ENCODE data around the gene VNN1.

Gene VNN1

GRCh38 chr6:132673376-132674094 lies 40.3 kb downstream of the VNN1 start:
- H3K27ac ChIP-seq (ENCODE audit: low read depth, low read length) = no peak overlapping the region
- H3K4me1 ChIP-seq (ENCODE audit: control insufficient read depth, insufficient read depth, low read length) = no peaks in the 10 kb centered on the region
- H3K4me3 ChIP-seq (ENCODE audit: low read depth, low read length) = no peak overlapping the region
- H3K9me3 ChIP-seq (ENCODE audit: control insufficient read depth, insufficient read depth, low read depth, low read length) = no peaks in the 10 kb centered on the region
- no peaks in the 10 kb centered on the region for H3K36me3 ChIP-seq (ENCODE audit: control insufficient read depth, insufficient read depth, low read length)
- no peaks in the 10 kb centered on the region for H3K27me3 ChIP-seq (ENCODE audit: control insufficient read depth, insufficient read depth, low read length)
- no peak overlapping the region for H3K9ac ChIP-seq (ENCODE audit: low read length)

- Histone ChIP-seq H3K9me3 (ENCODE audit: control insufficient read depth, insufficient read depth, low read depth, low read length) (no peaks in the 10 kb centered on the region), H3K36me3 (ENCODE audit: control insufficient read depth, insufficient read depth, low read length) (no peaks in the 10 kb centered on the region), H3K27ac (ENCODE audit: low read depth, low read length) (no peak overlapping the region), H3K4me3 (ENCODE audit: low read depth, low read length) (no peak overlapping the region), H3K9ac (ENCODE audit: low read length) (no peak overlapping the region), H3K4me1 (ENCODE audit: control insufficient read depth, insufficient read depth, low read length) (no peaks in the 10 kb centered on the region), H3K27me3 (ENCODE audit: control insufficient read depth, insufficient read depth, low read length) (no peaks in the 10 kb centered on the region)
Measured at GRCh38 chr6:132671295-132671694, 42.6 kb downstream of the VNN1 start.

- H3K9ac ChIP-seq (ENCODE audit: low read length) = no peak overlapping the region
- H3K9me3 ChIP-seq (ENCODE audit: control insufficient read depth, insufficient read depth, low read depth, low read length) = no peaks in the 10 kb centered on the region
- no peak overlapping the region for H3K27ac ChIP-seq (ENCODE audit: low read depth, low read length)
- H3K36me3 ChIP-seq (ENCODE audit: control insufficient read depth, insufficient read depth, low read length) = no peaks in the 10 kb centered on the region
- H3K27me3 ChIP-seq (ENCODE audit: control insufficient read depth, insufficient read depth, low read length) = no peaks in the 10 kb centered on the region
- H3K4me1 ChIP-seq (ENCODE audit: control insufficient read depth, insufficient read depth, low read length) = no peaks in the 10 kb centered on the region
- no peak overlapping the region for H3K4me3 ChIP-seq (ENCODE audit: low read depth, low read length)
Measured at GRCh38 chr6:132669690-132670291, 44.1 kb downstream of the VNN1 start.

GRCh38 chr6:132666118-132666517 lies 47.7 kb downstream of the VNN1 start:
- Histone ChIP-seq H3K9ac (ENCODE audit: low read length) (no peak overlapping the region), H3K4me1 (ENCODE audit: control insufficient read depth, insufficient read depth, low read length) (no peaks in the 10 kb centered on the region), H3K36me3 (ENCODE audit: control insufficient read depth, insufficient read depth, low read length) (no peaks in the 10 kb centered on the region), H3K4me3 (ENCODE audit: low read depth, low read length) (no peak overlapping the region), H3K27me3 (ENCODE audit: control insufficient read depth, insufficient read depth, low read length) (no peaks in the 10 kb centered on the region), H3K9me3 (ENCODE audit: control insufficient read depth, insufficient read depth, low read depth, low read length) (0 out of 2 replicates have a peak, but pooled peaks cover 5% of the 10 kb centered on the region), H3K27ac (ENCODE audit: low read depth, low read length) (0 out of 2 replicates have a peak overlapping the region, but pooled peaks have one; percentile 9)

- no peak overlapping the region for H3K27ac ChIP-seq (ENCODE audit: low read depth, low read length)
- H3K4me1 ChIP-seq (ENCODE audit: control insufficient read depth, insufficient read depth, low read length) = no peaks in the 10 kb centered on the region
- H3K9ac ChIP-seq (ENCODE audit: low read length) = no peak overlapping the region
- peaks cover 5% of the 10 kb centered on the region; the same call in 1 of the 2 replicates for H3K9me3 ChIP-seq (ENCODE audit: control insufficient read depth, insufficient read depth, low read depth, low read length)
- H3K27me3 ChIP-seq (ENCODE audit: control insufficient read depth, insufficient read depth, low read length) = no peaks in the 10 kb centered on the region
- no peak overlapping the region for H3K4me3 ChIP-seq (ENCODE audit: low read depth, low read length)
- no peaks in the 10 kb centered on the region for H3K36me3 ChIP-seq (ENCODE audit: control insufficient read depth, insufficient read depth, low read length)
Measured at GRCh38 chr6:132664309-132665034, 49.4 kb downstream of the VNN1 start.

- no peak overlapping the region for H3K4me3 ChIP-seq (ENCODE audit: low read depth, low read length)
- peaks cover 5% of the 10 kb centered on the region; the same call in 1 of the 2 replicates for H3K9me3 ChIP-seq (ENCODE audit: control insufficient read depth, insufficient read depth, low read depth, low read length)
- no peaks in the 10 kb centered on the region for H3K27me3 ChIP-seq (ENCODE audit: control insufficient read depth, insufficient read depth, low read length)
- H3K27ac ChIP-seq (ENCODE audit: low read depth, low read length) = no peak overlapping the region
- H3K4me1 ChIP-seq (ENCODE audit: control insufficient read depth, insufficient read depth, low read length) = no peaks in the 10 kb centered on the region
- no peaks in the 10 kb centered on the region for H3K36me3 ChIP-seq (ENCODE audit: control insufficient read depth, insufficient read depth, low read length)
- no peak overlapping the region for H3K9ac ChIP-seq (ENCODE audit: low read length)
Measured at GRCh38 chr6:132663661-132664060, 50.2 kb downstream of the VNN1 start.

- Histone ChIP-seq H3K27ac (ENCODE audit: low read depth, low read length) (no peak overlapping the region), H3K9ac (ENCODE audit: low read length) (no peak overlapping the region), H3K9me3 (ENCODE audit: control insufficient read depth, insufficient read depth, low read depth, low read length) (peaks cover 5% of the 10 kb centered on the region; the same call in 1 of the 2 replicates), H3K27me3 (ENCODE audit: control insufficient read depth, insufficient read depth, low read length) (no peaks in the 10 kb centered on the region), H3K36me3 (ENCODE audit: control insufficient read depth, insufficient read depth, low read length) (no peaks in the 10 kb centered on the region), H3K4me3 (ENCODE audit: low read depth, low read length) (no peak overlapping the region), H3K4me1 (ENCODE audit: control insufficient read depth, insufficient read depth, low read length) (no peaks in the 10 kb centered on the region)
Measured at GRCh38 chr6:132661906-132662305, 51.9 kb downstream of the VNN1 start.

GRCh38 chr6:132659082-132659481 lies 54.8 kb downstream of the VNN1 start, which contains the start of gene TAAR1:
Gene TAAR1, minus strand, starts transcription at chr6:132659182. Its CDS starts 13,179 bp downstream, at chr6:132646003.
- no peaks in the 10 kb centered on the region for H3K27me3 ChIP-seq (ENCODE audit: control insufficient read depth, insufficient read depth, low read length)

GRCh38 chr6:132651062-132651461 lies 62.8 kb downstream of the VNN1 start:
- Histone ChIP-seq H3K9me3 (ENCODE audit: control insufficient read depth, insufficient read depth, low read depth, low read length) (no peaks in the 10 kb centered on the region), H3K27me3 (ENCODE audit: control insufficient read depth, insufficient read depth, low read length) (no peaks in the 10 kb centered on the region), H3K36me3 (ENCODE audit: control insufficient read depth, insufficient read depth, low read length) (no peaks in the 10 kb centered on the region), H3K27ac (ENCODE audit: low read depth, low read length) (no peak overlapping the region), H3K4me3 (ENCODE audit: low read depth, low read length) (no peak overlapping the region), H3K4me1 (ENCODE audit: control insufficient read depth, insufficient read depth, low read length) (peaks cover 4% of the 10 kb centered on the region; the same call in 1 of the 2 replicates), H3K9ac (ENCODE audit: low read length) (no peak overlapping the region)

More at GRCh38 chr6:132659082-132659481, 54.8 kb downstream of the VNN1 start, which contains the start of gene TAAR1:
- H3K9me3 ChIP-seq (ENCODE audit: control insufficient read depth, insufficient read depth, low read depth, low read length) = no peaks in the 10 kb centered on the region; the same call in 1 of the 2 replicates
- H3K36me3 ChIP-seq (ENCODE audit: control insufficient read depth, insufficient read depth, low read length) = no peaks in the 10 kb centered on the region
- no peaks in the 10 kb centered on the region for H3K4me1 ChIP-seq (ENCODE audit: control insufficient read depth, insufficient read depth, low read length)
- H3K4me3 ChIP-seq (ENCODE audit: low read depth, low read length) = no peak within 1 kb of the TSS
- H3K27ac ChIP-seq (ENCODE audit: low read depth, low read length) = no peak within 1 kb of the TSS
- no peak within 1 kb of the TSS for H3K9ac ChIP-seq (ENCODE audit: low read length)

- H3K4me3 ChIP-seq (ENCODE audit: low read depth, low read length) = no peak overlapping the region
- no peaks in the 10 kb centered on the region for H3K9me3 ChIP-seq (ENCODE audit: control insufficient read depth, insufficient read depth, low read depth, low read length)
- H3K27me3 ChIP-seq (ENCODE audit: control insufficient read depth, insufficient read depth, low read length) = no peaks in the 10 kb centered on the region
- peaks cover 4% of the 10 kb centered on the region; the same call in 1 of the 2 replicates for H3K4me1 ChIP-seq (ENCODE audit: control insufficient read depth, insufficient read depth, low read length)
- no peak overlapping the region for H3K27ac ChIP-seq (ENCODE audit: low read depth, low read length)
- no peak overlapping the region for H3K9ac ChIP-seq (ENCODE audit: low read length)
- H3K36me3 ChIP-seq (ENCODE audit: control insufficient read depth, insufficient read depth, low read length) = no peaks in the 10 kb centered on the region
Measured at GRCh38 chr6:132650429-132650828, 63.4 kb downstream of the VNN1 start.

GRCh38 chr6:132648828-132649227 lies 65.0 kb downstream of the VNN1 start:
- no peak overlapping the region for H3K27ac ChIP-seq (ENCODE audit: low read depth, low read length)
- H3K27me3 ChIP-seq (ENCODE audit: control insufficient read depth, insufficient read depth, low read length) = no peaks in the 10 kb centered on the region
- H3K36me3 ChIP-seq (ENCODE audit: control insufficient read depth, insufficient read depth, low read length) = no peaks in the 10 kb centered on the region
- H3K4me1 ChIP-seq (ENCODE audit: control insufficient read depth, insufficient read depth, low read length) = peaks cover 4% of the 10 kb centered on the region; the same call in 1 of the 2 replicates
- H3K4me3 ChIP-seq (ENCODE audit: low read depth, low read length) = no peak overlapping the region
- H3K9me3 ChIP-seq (ENCODE audit: control insufficient read depth, insufficient read depth, low read depth, low read length) = no peaks in the 10 kb centered on the region
- H3K9ac ChIP-seq (ENCODE audit: low read length) = no peak overlapping the region
